DND-41 (cell line): ENCODE measurements around the gene CNTN5.

Experiments
- CTCF ChIP-seq: IDR thresholded peaks from 2 replicates; pipeline ENCODE4 v1.5.1; 2012; ENCODE audit warnings: borderline replicate concordance, low read length, moderate library complexity, mild to moderate bottlenecking; ENCODE audit not compliant: poor library complexity, severe bottlenecking; ENCODE audit errors: extremely low read depth
- EZH2 ChIP-seq: IDR thresholded peaks from 3 replicates; pipeline ENCODE4 v1.6.1; 2012; ENCODE audit warnings: borderline replicate concordance, low read depth, mild to moderate bottlenecking, moderate library complexity, low read length, inconsistent platforms; ENCODE audit not compliant: severe bottlenecking

- TF ChIP-seq CTCF (no peak), EZH2 (no peak)
Observed at GRCh38 chr11:100329352-100329751, 1308.6 kb downstream of the CNTN5 start.
